Panc1 (cell line): ENCODE data around the gene SFI1. TPM values are rescaled to one million over a fixed set of nuclear protein-coding genes. Genes with fewer than 3 reads are reported as not detected.

ENCODE experiments used
- ATAC-seq: fragments of 200-7000 bp; cut with Tn5 transposase; 2 replicates; pipeline ENCODE4 v1.9.1; 2020; ENCODE audit warnings: mild to moderate bottlenecking, moderate library complexity
- BruUV-seq: library from RNA; stranded (reverse); fragments of 400-500 nt; replicated peaks from 2 replicates; lab custom pipeline; 2021; lab: Mats Ljungman, UMichigan
- CTCF ChIA-PET: fragments of 300-600 bp; sonication (Branson Sonifier 250); formaldehyde crosslinking; loops from one replicate; lab custom pipeline; 2022; ENCODE audit warnings: antibody characterized with exemption; lab: Charles Lee
- POLR2A ChIA-PET: fragments of 300-600 bp; sonication (Branson Sonifier 250); formaldehyde crosslinking; loops from one replicate; lab custom pipeline; 2022; ENCODE audit warnings: antibody characterized with exemption; lab: Charles Lee
- DNase-seq: peaks from one replicate; pipeline ENCODE4 v3.0.0-alpha.2; 2010; ENCODE audit warnings: low read depth, low spot score
- H3K27ac ChIP-seq: 2 replicates; pipeline ENCODE4 v1.5.1; 2011; ENCODE audit warnings: mild to moderate bottlenecking, low read length, inconsistent platforms
- H3K27me3 ChIP-seq: fragments of 200-500 bp; sonication (Bioruptor generic); 2 replicates; pipeline ENCODE4 v1.6.0; 2014; ENCODE audit warnings: low read length, inconsistent platforms; ENCODE audit not compliant: control insufficient read depth, insufficient read depth
- H3K36me3 ChIP-seq: fragments of 200-500 bp; sonication (Bioruptor generic); 2 replicates; pipeline ENCODE4 v1.5.1; 2014; ENCODE audit warnings: inconsistent platforms, mild to moderate bottlenecking, low read length, moderate library complexity; ENCODE audit not compliant: control insufficient read depth, insufficient read depth
- H3K4me1 ChIP-seq: 2 replicates; pipeline ENCODE4 v1.5.1; 2011; ENCODE audit warnings: inconsistent platforms, mild to moderate bottlenecking, low read length, moderate library complexity; ENCODE audit not compliant: control insufficient read depth, insufficient read depth
- H3K4me3 ChIP-seq, 2 experiments: 2 replicates each; pipeline ENCODE4 v1.5.1; 2011 to 2012; ENCODE audit warnings: low read depth in 2 of 2, low read length in 2 of 2, mild to moderate bottlenecking in 2 of 2, inconsistent platforms in 1 of 2, moderate library complexity in 1 of 2
- H3K9me3 ChIP-seq: fragments of 200-500 bp; sonication (Bioruptor generic); 2 replicates; pipeline ENCODE4 v1.5.1; 2014; ENCODE audit warnings: low read depth, mild to moderate bottlenecking, inconsistent platforms, low read length, moderate library complexity; ENCODE audit not compliant: control insufficient read depth, insufficient read depth
- CTCF ChIP-seq: fragments of 450-650 bp; IDR thresholded peaks from 2 replicates; pipeline ENCODE4 v1.5.1; 2017; ENCODE audit warnings: mild to moderate bottlenecking
- POLR2AphosphoS5 ChIP-seq: IDR thresholded peaks from 2 replicates; pipeline ENCODE4 v1.6.1; 2012; ENCODE audit warnings: mild to moderate bottlenecking, low read depth, low read length, moderate library complexity
- SIN3A ChIP-seq: IDR thresholded peaks from 2 replicates; pipeline ENCODE4 v1.6.1; 2012; ENCODE audit warnings: low read depth, mild to moderate bottlenecking, low read length, moderate library complexity, borderline replicate concordance; ENCODE audit not compliant: insufficient read depth
- TCF7L2 ChIP-seq: IDR thresholded peaks from 2 replicates; pipeline ENCODE4 v1.6.1; 2011; ENCODE audit warnings: mild to moderate bottlenecking, low read depth, low read length, inconsistent platforms
- in situ Hi-C: cut with HindIII; loops from 2 replicates; pipeline ENCODE4 v1.10.0; 2016; ENCODE audit warnings: low sequenced_read_pairs, low pct_unique_long_range_greater_than_20kb
- intact Hi-C: fragments of 100-400 bp; cut with micrococcal nuclease; formaldehyde crosslinking; loops from one replicate; pipeline ENCODE4 v1.10.0; 2022; ENCODE audit not compliant: unreplicated experiment
- total RNA-seq: library from RNA; stranded (reverse); gene quantifications from one replicate; pipeline ENCODE4 v1.2.1, GENCODE V29; 2021; ENCODE audit not compliant: unreplicated experiment
- TF ChIP-seq, protein P1 (sequence below), 2 experiments: IDR thresholded peaks; 2 replicates each; pipeline ENCODE4 v1.6.1; 2011 to 2012; ENCODE audit warnings: low read depth in 2 of 2, control low read depth in 1 of 2, low read length in 1 of 2, mild to moderate bottlenecking in 1 of 2, moderate library complexity in 1 of 2; ENCODE audit not compliant: insufficient read depth in 1 of 2

Gene SFI1
- total RNA-seq, 1 experiment from 2014 or later = 29.9 TPM

GRCh38 chr22:31447337-31447736 is 49.0 kb upstream of the SFI1 start:
- H3K9me3 ChIP-seq = no peaks in the 10 kb centered on the region
- peaks cover 11% of the 10 kb centered on the region for H3K36me3 ChIP-seq
- ATAC-seq (no peak), DNase-seq (no peak)
- ChIA-PET CTCF (no interaction called here), POLR2A (no interaction called here)
- H3K4me3 ChIP-seq = no peak overlapping the region
- H3K27ac ChIP-seq = no peak overlapping the region
- no peaks in the 10 kb centered on the region for H3K27me3 ChIP-seq
- in situ Hi-C loops (no loop called here), intact Hi-C loops (no loop called here)
- H3K4me1 ChIP-seq = no peaks in the 10 kb centered on the region
- no TSS peak for BruUV-seq
- no peak for TF ChIP-seq TCF7L2
- no peak for TF ChIP-seq CTCF

GRCh38 chr22:31448382-31448781 is 48.0 kb upstream of the SFI1 start:
- Histone ChIP-seq H3K9me3 (no peaks in the 10 kb centered on the region), H3K36me3 (peaks cover 11% of the 10 kb centered on the region), H3K4me3 (no peak overlapping the region), H3K27me3 (no peaks in the 10 kb centered on the region), H3K4me1 (no peaks in the 10 kb centered on the region), H3K27ac (no peak overlapping the region)
- CTCF ChIA-PET = no interaction called here
- intact Hi-C loops (no loop called here), in situ Hi-C loops (no loop called here)
- TF ChIP-seq TCF7L2 (no peak), CTCF (no peak), SIN3A (no peak), POLR2AphosphoS5 (no peak)
- TF ChIP-seq, protein P1, sequence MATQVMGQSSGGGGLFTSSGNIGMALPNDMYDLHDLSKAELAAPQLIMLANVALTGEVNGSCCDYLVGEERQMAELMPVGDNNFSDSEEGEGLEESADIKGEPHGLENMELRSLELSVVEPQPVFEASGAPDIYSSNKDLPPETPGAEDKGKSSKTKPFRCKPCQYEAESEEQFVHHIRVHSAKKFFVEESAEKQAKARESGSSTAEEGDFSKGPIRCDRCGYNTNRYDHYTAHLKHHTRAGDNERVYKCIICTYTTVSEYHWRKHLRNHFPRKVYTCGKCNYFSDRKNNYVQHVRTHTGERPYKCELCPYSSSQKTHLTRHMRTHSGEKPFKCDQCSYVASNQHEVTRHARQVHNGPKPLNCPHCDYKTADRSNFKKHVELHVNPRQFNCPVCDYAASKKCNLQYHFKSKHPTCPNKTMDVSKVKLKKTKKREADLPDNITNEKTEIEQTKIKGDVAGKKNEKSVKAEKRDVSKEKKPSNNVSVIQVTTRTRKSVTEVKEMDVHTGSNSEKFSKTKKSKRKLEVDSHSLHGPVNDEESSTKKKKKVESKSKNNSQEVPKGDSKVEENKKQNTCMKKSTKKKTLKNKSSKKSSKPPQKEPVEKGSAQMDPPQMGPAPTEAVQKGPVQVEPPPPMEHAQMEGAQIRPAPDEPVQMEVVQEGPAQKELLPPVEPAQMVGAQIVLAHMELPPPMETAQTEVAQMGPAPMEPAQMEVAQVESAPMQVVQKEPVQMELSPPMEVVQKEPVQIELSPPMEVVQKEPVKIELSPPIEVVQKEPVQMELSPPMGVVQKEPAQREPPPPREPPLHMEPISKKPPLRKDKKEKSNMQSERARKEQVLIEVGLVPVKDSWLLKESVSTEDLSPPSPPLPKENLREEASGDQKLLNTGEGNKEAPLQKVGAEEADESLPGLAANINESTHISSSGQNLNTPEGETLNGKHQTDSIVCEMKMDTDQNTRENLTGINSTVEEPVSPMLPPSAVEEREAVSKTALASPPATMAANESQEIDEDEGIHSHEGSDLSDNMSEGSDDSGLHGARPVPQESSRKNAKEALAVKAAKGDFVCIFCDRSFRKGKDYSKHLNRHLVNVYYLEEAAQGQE (IDR thresholded peaks at IDR 0.05; ENCODE audit: insufficient read depth in 1 of 2, low read depth in 2 of 2, low read length in 1 of 2) = no peak
- no peak for DNase-seq
- no TSS peak for BruUV-seq
- ATAC-seq = no peak
- POLR2A ChIA-PET = no interaction called here

- TF ChIP-seq, protein P1 (IDR thresholded peaks at IDR 0.05; ENCODE audit: insufficient read depth in 1 of 2, low read depth in 2 of 2, low read length in 1 of 2) = no peak
- no peak for TF ChIP-seq SIN3A
- no peak for TF ChIP-seq TCF7L2
- TF ChIP-seq CTCF = no peak
- TF ChIP-seq POLR2AphosphoS5 = no peak
- no peak overlapping the region for H3K27ac ChIP-seq
These were observed 46.8 kb upstream of the SFI1 start for GRCh38 chr22:31449506-31449905.

More at GRCh38 chr22:31449506-31449905, 46.8 kb upstream of the SFI1 start:
- peaks cover 11% of the 10 kb centered on the region for H3K36me3 ChIP-seq
- ChIA-PET CTCF (no interaction called here), POLR2A (no interaction called here)
- in situ Hi-C loops (no loop called here), intact Hi-C loops (no loop called here)
- H3K27me3 ChIP-seq = no peaks in the 10 kb centered on the region
- DNase-seq = no peak
- no peak for ATAC-seq
- BruUV-seq = no TSS peak
- no peak overlapping the region for H3K4me3 ChIP-seq
- no peaks in the 10 kb centered on the region for H3K9me3 ChIP-seq
- no peaks in the 10 kb centered on the region for H3K4me1 ChIP-seq
